Measurements from ENCODE around the gene GUCA2B.

GUCA2B gene

GRCh38 chr1:42130061-42130660 lies 23.0 kb upstream of the GUCA2B start:
- no peak overlapping the region for H3K4me3 ChIP-seq (ENCODE audit: low read depth, low read length)
- no peak for TF ChIP-seq CTCF (IDR thresholded peaks at IDR 0.05; ENCODE audit: low read depth, low read length, missing control alignments)
- no peak for DNase-seq (ENCODE audit: low read depth)
- in situ Hi-C loops (cut with HindIII; ENCODE audit: low sequenced_read_pairs), result no loop called here

GRCh38 chr1:42133390-42133789 lies 19.8 kb upstream of the GUCA2B start:
- TF ChIP-seq CTCF (IDR thresholded peaks at IDR 0.05; ENCODE audit: low read depth, low read length, missing control alignments), result no peak
- no peak for DNase-seq (ENCODE audit: low read depth)
- in situ Hi-C loops (cut with HindIII; ENCODE audit: low sequenced_read_pairs), result no loop called here

GRCh38 chr1:42133809-42134526 lies 19.2 kb upstream of the GUCA2B start:
- in situ Hi-C loops (cut with HindIII; ENCODE audit: low sequenced_read_pairs), result no loop called here
- no peak for TF ChIP-seq CTCF (IDR thresholded peaks at IDR 0.05; ENCODE audit: low read depth, low read length, missing control alignments)
- no peak overlapping the region for H3K4me3 ChIP-seq (ENCODE audit: low read depth, low read length)
- DNase-seq (ENCODE audit: low read depth), result no peak

More at GRCh38 chr1:42133390-42133789, 19.8 kb upstream of the GUCA2B start:
- H3K4me3 ChIP-seq (ENCODE audit: low read depth, low read length), result no peak overlapping the region

GRCh38 chr1:42135426-42135825 lies 17.8 kb upstream of the GUCA2B start:
- no peak overlapping the region for H3K4me3 ChIP-seq (ENCODE audit: low read depth, low read length)
- TF ChIP-seq CTCF (IDR thresholded peaks at IDR 0.05; ENCODE audit: low read depth, low read length, missing control alignments), result no peak
- no peak for DNase-seq (ENCODE audit: low read depth)
- in situ Hi-C loops (cut with HindIII; ENCODE audit: low sequenced_read_pairs), result no loop called here

GRCh38 chr1:42136466-42136865 lies 16.7 kb upstream of the GUCA2B start:
- TF ChIP-seq CTCF (IDR thresholded peaks at IDR 0.05; ENCODE audit: low read depth, low read length, missing control alignments), result no peak
- no peak for DNase-seq (ENCODE audit: low read depth)
- H3K4me3 ChIP-seq (ENCODE audit: low read depth, low read length), result no peak overlapping the region
- in situ Hi-C loops (cut with HindIII; ENCODE audit: low sequenced_read_pairs), result no loop called here

- in situ Hi-C loops (cut with HindIII; ENCODE audit: low sequenced_read_pairs), result no loop called here
- TF ChIP-seq CTCF (IDR thresholded peaks at IDR 0.05; ENCODE audit: low read depth, low read length, missing control alignments), result no peak
- no peak for DNase-seq (ENCODE audit: low read depth)
- H3K4me3 ChIP-seq (ENCODE audit: low read depth, low read length), result no peak overlapping the region
Observed at GRCh38 chr1:42137766-42138165, 15.4 kb upstream of the GUCA2B start.
